Measurements from ENCODE around the gene PANK4. TPM values are rescaled to one million over a fixed set of nuclear protein-coding genes. Genes with fewer than 3 reads are reported as not detected.

Gene PANK4
- total and polyA plus RNA-seq, 4 donors: 25.7 to 37.9 (median 32.2) TPM

- peaks cover 55% of the 10 kb centered on the region for H3K36me3 ChIP-seq (ENCODE audit: control insufficient read depth, insufficient read depth, low read length)
- H3K4me1 ChIP-seq (ENCODE audit: control insufficient read depth, insufficient read depth, low read length): peaks cover 66% of the 10 kb centered on the region
- H3K4me3 ChIP-seq (ENCODE audit: low read depth, low read length): no peak overlapping the region
- 74% methylated on average over 12 of the region's 12 CpGs for WGBS (ENCODE audit: insufficient coverage)
- no peaks in the 10 kb centered on the region for H3K9me3 ChIP-seq (ENCODE audit: control insufficient read depth, insufficient read depth, low read length)
- no peak for DNase-seq (ENCODE audit: low read depth in 4 of 6, low spot score in 6 of 6)
- no peak overlapping the region for H3K27ac ChIP-seq (ENCODE audit: low read depth, low read length)
- no peaks in the 10 kb centered on the region for H3K27me3 ChIP-seq (ENCODE audit: control insufficient read depth, insufficient read depth, low read length)
Measured at GRCh38 chr1:2477309-2477708, 49.1 kb downstream of the PANK4 start.

- Histone ChIP-seq H3K4me3 (ENCODE audit: low read depth, low read length) (no peak within 1 kb of the TSS), H3K4me1 (ENCODE audit: control insufficient read depth, insufficient read depth, low read length) (peaks cover 62% of the 10 kb centered on the region), H3K36me3 (ENCODE audit: control insufficient read depth, insufficient read depth, low read length) (peaks cover 56% of the 10 kb centered on the region), H3K27ac (ENCODE audit: low read depth, low read length) (no peak within 1 kb of the TSS), H3K9me3 (ENCODE audit: control insufficient read depth, insufficient read depth, low read length) (no peaks in the 10 kb centered on the region), H3K27me3 (ENCODE audit: control insufficient read depth, insufficient read depth, low read length) (no peaks in the 10 kb centered on the region)
- DNase-seq (ENCODE audit: low read depth in 4 of 6, low spot score in 6 of 6): no peak
- WGBS (ENCODE audit: insufficient coverage): 87% methylated on average over 33 of the region's 34 CpGs
Measured at GRCh38 chr1:2476061-2476999, 50.1 kb downstream of the PANK4 start, which contains the start of gene PLCH2. PLCH2 (plus strand) TSS chr1:2476289; CDS start chr1:2476589, 300 bp downstream.

- H3K27ac ChIP-seq (ENCODE audit: low read depth, low read length): no peak overlapping the region
- H3K9me3 ChIP-seq (ENCODE audit: control insufficient read depth, insufficient read depth, low read length): no peaks in the 10 kb centered on the region
- H3K4me3 ChIP-seq (ENCODE audit: low read depth, low read length): no peak overlapping the region
- peaks cover 62% of the 10 kb centered on the region for H3K4me1 ChIP-seq (ENCODE audit: control insufficient read depth, insufficient read depth, low read length)
- DNase-seq (ENCODE audit: low read depth in 4 of 6, low spot score in 6 of 6): no peak
- 85% methylated on average over 12 of the region's 12 CpGs for WGBS (ENCODE audit: insufficient coverage)
- peaks cover 50% of the 10 kb centered on the region for H3K36me3 ChIP-seq (ENCODE audit: control insufficient read depth, insufficient read depth, low read length)
- H3K27me3 ChIP-seq (ENCODE audit: control insufficient read depth, insufficient read depth, low read length): no peaks in the 10 kb centered on the region
Measured at GRCh38 chr1:2475571-2475970, 50.8 kb downstream of the PANK4 start.

GRCh38 chr1:2474933-2475371, 51.4 kb downstream of the PANK4 start:
- peaks cover 47% of the 10 kb centered on the region for H3K36me3 ChIP-seq (ENCODE audit: control insufficient read depth, insufficient read depth, low read length)
- no peaks in the 10 kb centered on the region for H3K27me3 ChIP-seq (ENCODE audit: control insufficient read depth, insufficient read depth, low read length)
- H3K27ac ChIP-seq (ENCODE audit: low read depth, low read length): no peak overlapping the region
- H3K4me3 ChIP-seq (ENCODE audit: low read depth, low read length): no peak overlapping the region
- WGBS (ENCODE audit: insufficient coverage): 73% methylated on average over 11 of the region's 13 CpGs
- DNase-seq (ENCODE audit: low read depth in 4 of 6, low spot score in 6 of 6): no peak
- peaks cover 62% of the 10 kb centered on the region for H3K4me1 ChIP-seq (ENCODE audit: control insufficient read depth, insufficient read depth, low read length)
- H3K9me3 ChIP-seq (ENCODE audit: control insufficient read depth, insufficient read depth, low read length): no peaks in the 10 kb centered on the region

- H3K27ac ChIP-seq (ENCODE audit: low read depth, low read length): no peak overlapping the region
- H3K4me1 ChIP-seq (ENCODE audit: control insufficient read depth, insufficient read depth, low read length): peaks cover 60% of the 10 kb centered on the region
- H3K36me3 ChIP-seq (ENCODE audit: control insufficient read depth, insufficient read depth, low read length): peaks cover 40% of the 10 kb centered on the region
- no peaks in the 10 kb centered on the region for H3K9me3 ChIP-seq (ENCODE audit: control insufficient read depth, insufficient read depth, low read length)
- no peak for DNase-seq (ENCODE audit: low read depth in 4 of 6, low spot score in 6 of 6)
- no peak overlapping the region for H3K4me3 ChIP-seq (ENCODE audit: low read depth, low read length)
- H3K27me3 ChIP-seq (ENCODE audit: control insufficient read depth, insufficient read depth, low read length): no peaks in the 10 kb centered on the region
- WGBS (ENCODE audit: insufficient coverage): 50% methylated on average over 17 of the region's 17 CpGs
Measured at GRCh38 chr1:2474104-2474844, 52.1 kb downstream of the PANK4 start.

GRCh38 chr1:2473198-2473597, 53.2 kb downstream of the PANK4 start:
- Histone ChIP-seq H3K4me3 (ENCODE audit: low read depth, low read length) (no peak overlapping the region), H3K27ac (ENCODE audit: low read depth, low read length) (no peak overlapping the region), H3K4me1 (ENCODE audit: control insufficient read depth, insufficient read depth, low read length) (peaks cover 67% of the 10 kb centered on the region), H3K27me3 (ENCODE audit: control insufficient read depth, insufficient read depth, low read length) (no peaks in the 10 kb centered on the region), H3K36me3 (ENCODE audit: control insufficient read depth, insufficient read depth, low read length) (peaks cover 32% of the 10 kb centered on the region), H3K9me3 (ENCODE audit: control insufficient read depth, insufficient read depth, low read length) (no peaks in the 10 kb centered on the region)
- WGBS (ENCODE audit: insufficient coverage): 82% methylated on average over 9 of the region's 13 CpGs
- DNase-seq (ENCODE audit: low read depth in 4 of 6, low spot score in 6 of 6): no peak

- Histone ChIP-seq H3K4me1 (ENCODE audit: control insufficient read depth, insufficient read depth, low read length) (peaks cover 68% of the 10 kb centered on the region), H3K27me3 (ENCODE audit: control insufficient read depth, insufficient read depth, low read length) (peaks cover 2% of the 10 kb centered on the region), H3K27ac (ENCODE audit: low read depth, low read length) (no peak overlapping the region), H3K36me3 (ENCODE audit: control insufficient read depth, insufficient read depth, low read length) (peaks cover 30% of the 10 kb centered on the region), H3K9me3 (ENCODE audit: control insufficient read depth, insufficient read depth, low read length) (no peaks in the 10 kb centered on the region), H3K4me3 (ENCODE audit: low read depth, low read length) (no peak overlapping the region)
- DNase-seq (ENCODE audit: low read depth in 4 of 6, low spot score in 6 of 6): peak in 1 of 6 donors; percentile 82
- 67% methylated on average over 18 of the region's 25 CpGs for WGBS (ENCODE audit: insufficient coverage)
Measured at GRCh38 chr1:2472561-2473177, 53.7 kb downstream of the PANK4 start.

GRCh38 chr1:2472109-2472508, 54.3 kb downstream of the PANK4 start:
- Histone ChIP-seq H3K27ac (ENCODE audit: low read depth, low read length) (no peak overlapping the region), H3K4me1 (ENCODE audit: control insufficient read depth, insufficient read depth, low read length) (peaks cover 73% of the 10 kb centered on the region), H3K27me3 (ENCODE audit: control insufficient read depth, insufficient read depth, low read length) (peaks cover 2% of the 10 kb centered on the region), H3K36me3 (ENCODE audit: control insufficient read depth, insufficient read depth, low read length) (peaks cover 29% of the 10 kb centered on the region), H3K4me3 (ENCODE audit: low read depth, low read length) (no peak overlapping the region), H3K9me3 (ENCODE audit: control insufficient read depth, insufficient read depth, low read length) (no peaks in the 10 kb centered on the region)
- 48% methylated on average over 8 of the region's 17 CpGs for WGBS (ENCODE audit: insufficient coverage)
- no peak for DNase-seq (ENCODE audit: low read depth in 4 of 6, low spot score in 6 of 6)

GRCh38 chr1:2471587-2472001, 54.8 kb downstream of the PANK4 start:
- 81% methylated on average over 15 of the region's 15 CpGs for WGBS (ENCODE audit: insufficient coverage)
- Histone ChIP-seq H3K4me3 (ENCODE audit: low read depth, low read length) (no peak overlapping the region), H3K36me3 (ENCODE audit: control insufficient read depth, insufficient read depth, low read length) (peaks cover 28% of the 10 kb centered on the region), H3K27ac (ENCODE audit: low read depth, low read length) (no peak overlapping the region), H3K27me3 (ENCODE audit: control insufficient read depth, insufficient read depth, low read length) (peaks cover 2% of the 10 kb centered on the region), H3K4me1 (ENCODE audit: control insufficient read depth, insufficient read depth, low read length) (peaks cover 78% of the 10 kb centered on the region), H3K9me3 (ENCODE audit: control insufficient read depth, insufficient read depth, low read length) (no peaks in the 10 kb centered on the region)
- no peak for DNase-seq (ENCODE audit: low read depth in 4 of 6, low spot score in 6 of 6)
